Transverse colon (tissue), 4 donors: ENCODE measurements around the gene BET1. TPM values are rescaled to one million over a fixed set of nuclear protein-coding genes. Genes with fewer than 3 reads are reported as not detected.
"Not testable (repeated sequence)": the region's sequence is repeated elsewhere in the genome, so short reads cannot be mapped to it uniquely, and the experiment has no call there.

Experiments used
- DNase-seq: peaks from one replicate; pipeline ENCODE4 v3.0.0-alpha.2; 2019
- H3K27ac ChIP-seq, 4 donors: fragments of 200-600 bp; sonication (generic); 2 replicates each; pipeline ENCODE4 v1.5.1; 2016 to 2018; ENCODE audit warnings: inconsistent platforms in 4 of 4
- H3K27me3 ChIP-seq: fragments of 200-600 bp; sonication (generic); 2 replicates; pipeline ENCODE4 v1.5.1; 2017; ENCODE audit warnings: inconsistent platforms
- H3K36me3 ChIP-seq, 4 donors: fragments of 200-600 bp; sonication (generic); 2 replicates each; pipeline ENCODE4 v1.5.1; 2017 to 2019; ENCODE audit warnings: inconsistent platforms in 4 of 4
- H3K4me1 ChIP-seq, 4 donors: fragments of 200-600 bp; sonication (generic); 2 replicates each; pipeline ENCODE4 v1.5.1; 2017 to 2020; ENCODE audit warnings: inconsistent platforms in 4 of 4
- H3K4me3 ChIP-seq, 4 donors: fragments of 200-600 bp; sonication (generic); 1 replicate in 1 of 4; 2 replicates in 3 of 4; pipeline versions ENCODE4 v1.5.1 to v1.6.1; 2017 to 2019; ENCODE audit warnings: inconsistent platforms in 4 of 4
- H3K9me3 ChIP-seq, 2 donors: fragments of 200-600 bp; sonication (generic); 2 replicates each; pipeline ENCODE4 v1.5.1; 2017 to 2019; ENCODE audit warnings: inconsistent platforms in 2 of 2
- EP300 ChIP-seq: sonication (generic); formaldehyde crosslinking; IDR thresholded peaks from one replicate; pipeline ENCODE4 v1.6.1; 2017; ENCODE audit warnings: antibody characterized with exemption, low read depth
- POLR2A ChIP-seq: fragments of 450-650 bp; IDR thresholded peaks from one replicate; pipeline ENCODE4 v1.6.1; 2016; ENCODE audit warnings: antibody characterized with exemption, mild to moderate bottlenecking, moderate library complexity
- POLR2AphosphoS5 ChIP-seq, 3 donors: sonication (generic); formaldehyde crosslinking; IDR thresholded peaks; one replicate each; pipeline ENCODE4 v1.6.1; 2016; ENCODE audit warnings: antibody characterized with exemption in 3 of 3
- WGBS, 2 donors: methylation state at CpG; one replicate each; pipeline ENCODE4 v1.1.5; 2018; ENCODE audit warnings: low coverage in 1 of 2; 5-methylcytosine and 5-hydroxymethylcytosine counted together
- in situ Hi-C, 4 donors: fragments of 200-750 bp; cut with MboI; loops; one replicate each; pipeline versions ENCODE4 v1.15.0 to v1.15.1; 2017; ENCODE audit warnings: low sequenced_read_pairs in 3 of 4, low pct_ligation_motif_present in 1 of 4, low pct_unique_long_range_greater_than_20kb in 1 of 4
- intact Hi-C: fragments of 100-400 bp; cut with DNase I; formaldehyde crosslinking; loops from one replicate; pipeline ENCODE4 v1.15.1; 2023; ENCODE audit warnings: low total_unique reads
- total RNA-seq, 4 donors: library from RNA; depleted of rRNA; stranded (reverse); fragments of >200 nt; gene quantifications; one replicate each; pipeline ENCODE4 v1.1.0, GENCODE V29; 2016
- TF ChIP-seq, protein P1 (sequence below), 5 experiments: fragments of 200-600 bp in 3 of 5; fragments of 450-650 bp in 2 of 5; sonication (generic) in 3 of 5; IDR thresholded peaks; 1 replicate in 2 of 5; 2 replicates in 3 of 5; pipeline ENCODE4 v1.5.1; 2016 to 2017; ENCODE audit warnings: antibody characterized with exemption in 5 of 5, inconsistent platforms in 3 of 5, mild to moderate bottlenecking in 2 of 5, moderate library complexity in 1 of 5

Gene BET1
- total RNA-seq, 4 donors from 2014 or later, result 15.7 to 28.9 (median 21.2) TPM

DNA sequence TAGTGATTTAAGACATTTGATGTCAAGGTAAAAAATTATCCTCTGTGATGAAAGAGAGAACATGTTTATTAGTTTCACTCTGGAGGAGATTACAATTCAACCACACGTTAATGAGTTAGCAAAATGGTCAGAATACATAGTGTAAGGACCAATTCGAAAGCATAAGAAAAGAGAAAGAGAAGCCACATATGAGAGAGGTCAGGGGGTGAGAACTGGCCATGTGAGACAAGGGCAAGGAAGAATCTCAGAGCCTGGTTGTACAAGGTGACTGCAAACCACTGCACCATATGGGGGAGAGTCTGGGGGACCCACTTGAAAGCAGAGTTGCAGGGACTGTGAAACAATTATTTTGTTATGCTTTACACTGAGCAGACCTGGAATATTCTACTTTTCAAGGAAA lies 27.7 kb upstream of the BET1 start:
- Histone ChIP-seq H3K4me3 (no peak overlapping the region), H3K27ac (no peak overlapping the region), H3K9me3 (no peaks in the 10 kb centered on the region), H3K4me1 (no peaks in the 10 kb centered on the region), H3K36me3 (no peaks in the 10 kb centered on the region), H3K27me3 (no peaks in the 10 kb centered on the region)
- no peak for DNase-seq
- 71 to 76% methylated on average over 2 of the region's 2 CpGs for WGBS, 2 donors
- in situ Hi-C loops (no loop called here), intact Hi-C loops (no loop called here)
- TF ChIP-seq EP300, result no peak
- TF ChIP-seq POLR2AphosphoS5 (IDR thresholded peaks at IDR 0.05), result no peak
- TF ChIP-seq, protein P1, sequence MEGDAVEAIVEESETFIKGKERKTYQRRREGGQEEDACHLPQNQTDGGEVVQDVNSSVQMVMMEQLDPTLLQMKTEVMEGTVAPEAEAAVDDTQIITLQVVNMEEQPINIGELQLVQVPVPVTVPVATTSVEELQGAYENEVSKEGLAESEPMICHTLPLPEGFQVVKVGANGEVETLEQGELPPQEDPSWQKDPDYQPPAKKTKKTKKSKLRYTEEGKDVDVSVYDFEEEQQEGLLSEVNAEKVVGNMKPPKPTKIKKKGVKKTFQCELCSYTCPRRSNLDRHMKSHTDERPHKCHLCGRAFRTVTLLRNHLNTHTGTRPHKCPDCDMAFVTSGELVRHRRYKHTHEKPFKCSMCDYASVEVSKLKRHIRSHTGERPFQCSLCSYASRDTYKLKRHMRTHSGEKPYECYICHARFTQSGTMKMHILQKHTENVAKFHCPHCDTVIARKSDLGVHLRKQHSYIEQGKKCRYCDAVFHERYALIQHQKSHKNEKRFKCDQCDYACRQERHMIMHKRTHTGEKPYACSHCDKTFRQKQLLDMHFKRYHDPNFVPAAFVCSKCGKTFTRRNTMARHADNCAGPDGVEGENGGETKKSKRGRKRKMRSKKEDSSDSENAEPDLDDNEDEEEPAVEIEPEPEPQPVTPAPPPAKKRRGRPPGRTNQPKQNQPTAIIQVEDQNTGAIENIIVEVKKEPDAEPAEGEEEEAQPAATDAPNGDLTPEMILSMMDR (IDR thresholded peaks at IDR 0.05), result no peak
- TF ChIP-seq POLR2A, result no peak

DNA sequence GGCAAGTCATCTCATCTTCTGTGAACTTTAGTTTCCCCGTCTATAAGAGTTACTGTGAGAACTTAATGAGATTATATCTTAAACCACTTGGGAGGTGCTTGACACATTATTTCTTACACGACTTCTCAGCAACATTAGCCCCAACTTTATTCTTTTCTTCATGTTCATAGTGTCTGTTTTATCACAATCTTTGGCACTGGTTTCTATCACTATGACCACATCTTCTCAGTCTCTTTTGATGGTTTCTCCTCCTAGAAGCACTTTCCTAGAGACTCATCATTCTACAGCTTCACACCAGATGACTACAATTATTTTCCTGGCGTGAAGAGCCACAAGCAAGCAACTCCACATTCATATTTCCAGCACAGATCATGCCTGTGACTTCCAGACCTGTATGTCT lies 26.5 kb upstream of the BET1 start:
- no peak for TF ChIP-seq POLR2A
- Histone ChIP-seq H3K4me3 (no peak overlapping the region), H3K36me3 (no peaks in the 10 kb centered on the region), H3K27me3 (no peaks in the 10 kb centered on the region), H3K9me3 (no peaks in the 10 kb centered on the region), H3K27ac (no peak overlapping the region), H3K4me1 (no peaks in the 10 kb centered on the region)
- no peak for DNase-seq
- WGBS, 2 donors, result 75 to 89% methylated on average over 3 of the region's 3 CpGs
- intact Hi-C loops, result no loop called here
- in situ Hi-C loops, result no loop called here

DNA sequence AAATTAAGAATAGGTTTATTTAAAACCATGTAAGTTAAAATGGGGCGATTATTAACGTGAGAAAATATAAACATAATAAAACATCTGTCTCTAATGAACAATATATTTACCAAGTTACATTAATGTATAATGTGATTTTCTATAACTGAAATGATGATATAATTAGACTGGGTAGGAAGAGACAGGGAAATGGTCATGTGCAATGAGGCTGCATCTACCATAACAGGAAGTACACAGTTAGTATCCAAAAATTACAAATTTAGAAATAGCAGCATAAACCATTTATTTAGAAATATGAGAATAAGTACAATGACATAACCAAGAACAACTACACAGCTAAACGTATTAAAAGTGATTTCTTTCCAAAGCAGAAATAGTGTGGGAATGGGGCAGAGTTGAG lies 25.8 kb upstream of the BET1 start:
- in situ Hi-C loops (no loop called here), intact Hi-C loops (no loop called here)
- 66 to 84% methylated on average over 3 of the region's 3 CpGs for WGBS, 2 donors
- DNase-seq, result no peak
- no peaks in the 10 kb centered on the region for H3K27me3 ChIP-seq
- H3K9me3 ChIP-seq, result no peaks in the 10 kb centered on the region
- H3K4me3 ChIP-seq, result no peak overlapping the region
- H3K36me3 ChIP-seq, result no peaks in the 10 kb centered on the region
- TF ChIP-seq EP300, result no peak
- H3K27ac ChIP-seq, result no peak overlapping the region
- H3K4me1 ChIP-seq, result no peaks in the 10 kb centered on the region

DNA sequence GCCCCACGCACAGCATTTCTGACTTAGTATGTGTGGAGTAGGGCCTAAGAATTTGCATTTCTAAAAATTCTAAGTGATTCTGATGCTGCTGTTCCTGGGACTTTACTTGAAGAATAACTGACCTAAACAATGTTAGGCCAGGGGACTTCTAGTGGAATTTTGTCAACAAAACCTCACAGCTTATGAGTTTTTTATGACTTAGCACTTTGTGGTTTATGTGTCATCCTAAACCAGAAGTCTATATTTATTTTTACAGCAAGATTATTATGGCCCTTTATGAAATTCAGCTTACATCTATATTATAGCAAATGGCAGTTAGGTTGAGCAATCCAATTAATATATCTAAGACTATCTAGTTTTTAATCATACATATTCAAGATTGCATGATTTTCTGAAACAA lies 24.6 kb upstream of the BET1 start:
- H3K9me3 ChIP-seq, result no peaks in the 10 kb centered on the region
- TF ChIP-seq EP300 (no peak), POLR2AphosphoS5 (IDR thresholded peaks at IDR 0.05) (no peak), POLR2A (no peak)
- TF ChIP-seq, protein P1 (IDR thresholded peaks at IDR 0.05), result no peak
- no peak overlapping the region for H3K27ac ChIP-seq
- H3K4me3 ChIP-seq, result no peak overlapping the region
- WGBS, 2 donors, result 63 to 77% methylated on average over 1 of the region's 1 CpG
- no peaks in the 10 kb centered on the region for H3K27me3 ChIP-seq
- H3K4me1 ChIP-seq, result no peaks in the 10 kb centered on the region
- DNase-seq, result no peak
- intact Hi-C loops, result no loop called here
- in situ Hi-C loops, result no loop called here
- H3K36me3 ChIP-seq, result no peaks in the 10 kb centered on the region

DNA sequence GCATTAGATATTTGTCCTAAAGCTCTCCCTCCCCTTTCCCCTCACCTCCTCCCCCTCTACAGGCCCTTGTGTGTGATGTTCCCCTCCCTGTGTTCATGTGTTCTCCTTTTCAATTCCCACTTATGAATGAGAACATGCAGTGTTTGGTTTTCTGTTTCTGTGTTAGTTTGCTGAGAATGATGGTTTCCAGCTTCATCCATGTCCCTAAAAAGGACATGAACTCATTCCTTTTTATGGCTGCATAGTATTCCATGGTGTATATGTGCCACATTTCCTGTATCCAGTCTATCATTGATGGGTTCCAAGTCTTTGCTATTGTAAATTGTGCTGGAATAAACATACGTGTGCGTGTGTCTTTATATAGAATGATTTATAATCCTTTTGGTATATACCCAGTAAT lies 22.5 kb upstream of the BET1 start:
- H3K4me1 ChIP-seq, DNase-seq, H3K36me3 ChIP-seq, H3K9me3 ChIP-seq, H3K27ac ChIP-seq, H3K27me3 ChIP-seq, H3K4me3 ChIP-seq, in situ Hi-C loops, intact Hi-C loops: not testable (repeated sequence)
- 84 to 98% methylated on average over 2 of the region's 2 CpGs for WGBS, 2 donors

DNA sequence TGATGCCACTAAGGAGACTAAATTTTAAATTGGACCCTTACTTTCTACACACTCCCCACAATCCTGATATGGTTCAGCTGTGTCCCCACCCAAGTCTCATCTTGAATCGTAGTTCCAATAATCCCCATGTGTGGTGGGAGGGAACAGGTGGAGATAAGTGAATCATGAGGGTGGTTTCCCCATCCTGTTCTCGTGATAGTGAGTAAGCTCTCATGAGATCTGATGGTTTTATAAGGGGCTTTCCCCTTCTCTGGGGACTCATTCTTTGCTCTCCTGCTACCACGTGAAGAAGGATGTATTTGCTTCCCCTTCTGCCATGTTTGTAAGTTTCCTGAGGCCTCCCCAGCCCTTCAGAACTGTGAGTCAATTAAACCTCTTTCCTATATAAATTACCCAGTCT lies 18.4 kb upstream of the BET1 start:
- Histone ChIP-seq H3K9me3 (no peaks in the 10 kb centered on the region), H3K27me3 (no peaks in the 10 kb centered on the region), H3K4me1 (no peaks in the 10 kb centered on the region), H3K4me3 (no peak overlapping the region), H3K36me3 (no peaks in the 10 kb centered on the region), H3K27ac (no peak overlapping the region)
- TF ChIP-seq, protein P1 (IDR thresholded peaks at IDR 0.05), result no peak
- TF ChIP-seq EP300, result no peak
- no peak for TF ChIP-seq POLR2A
- no peak for TF ChIP-seq POLR2AphosphoS5 (IDR thresholded peaks at IDR 0.05)
- no peak for DNase-seq
- intact Hi-C loops, result no loop called here
- in situ Hi-C loops, result no loop called here
- WGBS, 2 donors, result 37 to 60% methylated on average over 1 to 3 of the region's 3 CpGs
